Measurements from ENCODE around the gene NOC2L.

DNA sequence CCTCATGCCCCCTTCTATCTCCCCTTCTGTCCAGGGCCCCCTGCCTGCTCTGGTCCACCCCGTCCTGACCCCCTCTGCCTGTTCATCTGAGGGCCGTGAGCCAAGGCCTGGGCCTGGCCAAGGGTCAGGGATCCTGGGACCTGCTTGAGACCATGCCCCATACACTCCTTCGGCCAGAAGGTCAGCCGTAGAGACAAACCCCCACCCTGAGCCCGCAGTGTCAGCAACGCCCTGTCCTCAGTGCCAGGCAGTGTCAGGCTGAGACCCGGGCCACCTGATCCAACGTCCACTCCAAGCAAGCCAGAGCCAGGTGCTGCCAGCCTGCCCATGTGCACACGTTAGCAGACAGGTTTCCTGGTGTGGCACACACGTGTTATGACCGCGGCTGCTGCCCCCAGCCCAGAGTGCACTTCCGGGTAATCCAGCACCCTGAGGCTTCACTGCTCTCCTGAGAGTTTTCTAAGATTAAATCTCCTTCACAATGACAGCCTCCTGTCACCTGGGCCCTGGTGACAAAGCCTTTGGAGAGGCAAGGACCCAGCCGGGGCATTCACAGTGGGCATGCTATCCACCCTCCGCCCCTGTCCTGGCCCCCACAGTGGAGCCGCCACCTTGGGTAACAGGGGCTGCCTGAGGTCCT, 45.4 kb downstream of the NOC2L start:
- TF ChIP-seq POLR2A (IDR thresholded peaks at IDR 0.05): no peak
- TF ChIP-seq, protein P1, sequence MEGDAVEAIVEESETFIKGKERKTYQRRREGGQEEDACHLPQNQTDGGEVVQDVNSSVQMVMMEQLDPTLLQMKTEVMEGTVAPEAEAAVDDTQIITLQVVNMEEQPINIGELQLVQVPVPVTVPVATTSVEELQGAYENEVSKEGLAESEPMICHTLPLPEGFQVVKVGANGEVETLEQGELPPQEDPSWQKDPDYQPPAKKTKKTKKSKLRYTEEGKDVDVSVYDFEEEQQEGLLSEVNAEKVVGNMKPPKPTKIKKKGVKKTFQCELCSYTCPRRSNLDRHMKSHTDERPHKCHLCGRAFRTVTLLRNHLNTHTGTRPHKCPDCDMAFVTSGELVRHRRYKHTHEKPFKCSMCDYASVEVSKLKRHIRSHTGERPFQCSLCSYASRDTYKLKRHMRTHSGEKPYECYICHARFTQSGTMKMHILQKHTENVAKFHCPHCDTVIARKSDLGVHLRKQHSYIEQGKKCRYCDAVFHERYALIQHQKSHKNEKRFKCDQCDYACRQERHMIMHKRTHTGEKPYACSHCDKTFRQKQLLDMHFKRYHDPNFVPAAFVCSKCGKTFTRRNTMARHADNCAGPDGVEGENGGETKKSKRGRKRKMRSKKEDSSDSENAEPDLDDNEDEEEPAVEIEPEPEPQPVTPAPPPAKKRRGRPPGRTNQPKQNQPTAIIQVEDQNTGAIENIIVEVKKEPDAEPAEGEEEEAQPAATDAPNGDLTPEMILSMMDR (IDR thresholded peaks at IDR 0.05): no peak
